ENCODE measurements around the gene CCP110.

DNA sequence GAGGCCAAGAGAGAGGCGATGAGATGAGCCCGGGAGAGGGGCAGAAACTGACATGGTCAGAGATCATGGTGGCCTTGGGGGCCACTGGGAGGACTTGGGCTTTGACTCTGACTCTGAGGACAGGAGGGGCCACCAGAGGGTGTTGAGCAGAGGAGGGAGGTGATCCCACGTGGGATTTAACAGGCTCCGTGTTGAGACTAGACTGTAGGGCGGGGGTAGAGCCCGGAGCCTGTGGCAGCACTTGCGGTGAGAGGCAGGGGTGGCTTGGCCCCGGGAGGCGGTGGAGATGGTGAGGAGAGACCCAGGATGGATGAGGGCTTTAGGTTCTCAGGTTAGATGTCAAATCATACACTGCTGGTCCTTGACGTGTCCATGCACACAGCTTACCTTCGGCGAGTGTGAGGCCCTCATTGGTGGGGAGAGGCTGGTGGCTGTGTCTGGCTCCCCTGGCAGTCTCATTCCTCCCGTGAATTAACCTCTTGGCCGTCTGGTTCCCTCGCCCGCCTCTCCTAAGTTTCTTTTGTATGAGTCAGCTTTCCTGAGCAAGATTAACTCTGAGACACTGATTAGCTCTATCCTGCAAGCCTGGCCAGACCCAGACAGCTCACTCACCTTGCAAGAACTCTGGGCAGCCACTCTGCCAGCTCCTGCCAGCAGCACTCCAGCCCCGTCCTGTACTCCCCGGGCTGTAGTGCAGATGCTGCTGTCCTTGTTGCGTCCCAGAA, 71.5 kb downstream of the CCP110 start:
- TF ChIP-seq, protein P1, sequence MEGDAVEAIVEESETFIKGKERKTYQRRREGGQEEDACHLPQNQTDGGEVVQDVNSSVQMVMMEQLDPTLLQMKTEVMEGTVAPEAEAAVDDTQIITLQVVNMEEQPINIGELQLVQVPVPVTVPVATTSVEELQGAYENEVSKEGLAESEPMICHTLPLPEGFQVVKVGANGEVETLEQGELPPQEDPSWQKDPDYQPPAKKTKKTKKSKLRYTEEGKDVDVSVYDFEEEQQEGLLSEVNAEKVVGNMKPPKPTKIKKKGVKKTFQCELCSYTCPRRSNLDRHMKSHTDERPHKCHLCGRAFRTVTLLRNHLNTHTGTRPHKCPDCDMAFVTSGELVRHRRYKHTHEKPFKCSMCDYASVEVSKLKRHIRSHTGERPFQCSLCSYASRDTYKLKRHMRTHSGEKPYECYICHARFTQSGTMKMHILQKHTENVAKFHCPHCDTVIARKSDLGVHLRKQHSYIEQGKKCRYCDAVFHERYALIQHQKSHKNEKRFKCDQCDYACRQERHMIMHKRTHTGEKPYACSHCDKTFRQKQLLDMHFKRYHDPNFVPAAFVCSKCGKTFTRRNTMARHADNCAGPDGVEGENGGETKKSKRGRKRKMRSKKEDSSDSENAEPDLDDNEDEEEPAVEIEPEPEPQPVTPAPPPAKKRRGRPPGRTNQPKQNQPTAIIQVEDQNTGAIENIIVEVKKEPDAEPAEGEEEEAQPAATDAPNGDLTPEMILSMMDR (IDR thresholded peaks at IDR 0.05): no peak
- TF ChIP-seq POLR2A (IDR thresholded peaks at IDR 0.05): no peak
